CD4-positive, alpha-beta memory T cell (primary cell): ENCODE measurements around the gene TPRG1L. TPM values are rescaled to one million over a fixed set of nuclear protein-coding genes. Genes with fewer than 3 reads are reported as not detected.
A peak's percentile ranks its signal among the peaks of the same experiment; 100 is the strongest.

Experiments
- CTCF ChIA-PET: fragments of 350-600 bp; sonication (Branson Sonifier 250); formaldehyde crosslinking; loops from one replicate; lab custom pipeline; 2021; ENCODE audit warnings: inconsistent platforms; ENCODE audit not compliant: partially characterized antibody; lab: Charles Lee
- POLR2A ChIA-PET: fragments of 350-600 bp; sonication (Branson Sonifier 250); formaldehyde crosslinking; loops from one replicate; lab custom pipeline; 2021; ENCODE audit not compliant: partially characterized antibody; lab: Charles Lee
- DNase-seq, 5 donors: peaks; one replicate each; pipeline versions ENCODE4 v3.0.0 to v3.0.0-alpha.2; 2020 to 2022; ENCODE audit warnings: mixed read lengths in 1 of 5
- H3K27ac ChIP-seq: one replicate; pipeline ENCODE4 v1.7.0; 2013; ENCODE audit warnings: low read depth, low read length
- H3K27me3 ChIP-seq: 2 replicates; pipeline ENCODE4 v1.7.0; 2013; ENCODE audit warnings: mild to moderate bottlenecking, low read length, moderate library complexity; ENCODE audit not compliant: insufficient read depth
- H3K36me3 ChIP-seq: 2 replicates; pipeline ENCODE4 v1.7.0; 2013; ENCODE audit warnings: mild to moderate bottlenecking, low read length, moderate library complexity; ENCODE audit not compliant: insufficient read depth
- H3K4me1 ChIP-seq: 2 replicates; pipeline ENCODE4 v1.7.0; 2013; ENCODE audit warnings: mild to moderate bottlenecking, low read length, moderate library complexity; ENCODE audit not compliant: insufficient read depth
- H3K4me3 ChIP-seq, 2 donors: one replicate each; pipeline ENCODE4 v1.7.0; 2013; ENCODE audit warnings: low read length in 2 of 2, mild to moderate bottlenecking in 1 of 2
- H3K9me3 ChIP-seq, 2 donors: one replicate each; pipeline ENCODE4 v1.7.0; 2013; ENCODE audit warnings: low read length in 2 of 2, control low read depth in 1 of 2; ENCODE audit not compliant: control insufficient read depth in 1 of 2
- H3K27ac Mint-ChIP-seq, 7 donors: one replicate each; pipeline ENCODE4 v1.8.0; 2020 to 2021; ENCODE audit warnings: mixed read lengths in 7 of 7, mild to moderate bottlenecking in 6 of 7, inconsistent platforms in 3 of 7, moderate library complexity in 3 of 7
- H3K27me3 Mint-ChIP-seq, 2 donors: one replicate each; pipeline ENCODE4 v1.8.0; 2020 to 2021; ENCODE audit warnings: mixed read lengths in 2 of 2
- H3K36me3 Mint-ChIP-seq, 2 donors: one replicate each; pipeline ENCODE4 v1.8.0; 2020 to 2021; ENCODE audit warnings: mixed read lengths in 2 of 2, inconsistent platforms in 1 of 2, mild to moderate bottlenecking in 1 of 2
- H3K4me1 Mint-ChIP-seq, 4 donors: one replicate each; pipeline ENCODE4 v1.8.0; 2020 to 2021; ENCODE audit warnings: mixed read lengths in 4 of 4, mild to moderate bottlenecking in 1 of 4
- H3K4me3 Mint-ChIP-seq, 8 donors: one replicate each; pipeline ENCODE4 v1.8.0; 2020 to 2021; ENCODE audit warnings: mixed read lengths in 8 of 8, mild to moderate bottlenecking in 7 of 8, moderate library complexity in 6 of 8, inconsistent platforms in 3 of 8
- H3K9me3 Mint-ChIP-seq, 8 donors: one replicate each; pipeline ENCODE4 v1.8.0; 2020 to 2021; ENCODE audit warnings: mixed read lengths in 8 of 8, mild to moderate bottlenecking in 5 of 8, inconsistent platforms in 3 of 8, moderate library complexity in 1 of 8
- intact Hi-C: fragments of 100-400 bp; cut with micrococcal nuclease; formaldehyde crosslinking; loops from one replicate; pipeline ENCODE4 v1.15.1; 2023
- polyA plus RNA-seq, 2 donors: library from polyadenylated mRNA; unstranded; fragments of 300-500 nt; fragmentation: Illumina TruSeq; gene quantifications; one replicate each; pipeline ENCODE4 v1.2.3, GENCODE V29; 2021
- total RNA-seq, 2 experiments: library from RNA; stranded (reverse); gene quantifications; one replicate each; pipeline ENCODE4 v1.2.3, GENCODE V29; 2021

The TPRG1L gene
- total and polyA plus RNA-seq, 4 experiments from 2014 or later = 41.4 to 59.5 (median 52.2) TPM

DNA sequence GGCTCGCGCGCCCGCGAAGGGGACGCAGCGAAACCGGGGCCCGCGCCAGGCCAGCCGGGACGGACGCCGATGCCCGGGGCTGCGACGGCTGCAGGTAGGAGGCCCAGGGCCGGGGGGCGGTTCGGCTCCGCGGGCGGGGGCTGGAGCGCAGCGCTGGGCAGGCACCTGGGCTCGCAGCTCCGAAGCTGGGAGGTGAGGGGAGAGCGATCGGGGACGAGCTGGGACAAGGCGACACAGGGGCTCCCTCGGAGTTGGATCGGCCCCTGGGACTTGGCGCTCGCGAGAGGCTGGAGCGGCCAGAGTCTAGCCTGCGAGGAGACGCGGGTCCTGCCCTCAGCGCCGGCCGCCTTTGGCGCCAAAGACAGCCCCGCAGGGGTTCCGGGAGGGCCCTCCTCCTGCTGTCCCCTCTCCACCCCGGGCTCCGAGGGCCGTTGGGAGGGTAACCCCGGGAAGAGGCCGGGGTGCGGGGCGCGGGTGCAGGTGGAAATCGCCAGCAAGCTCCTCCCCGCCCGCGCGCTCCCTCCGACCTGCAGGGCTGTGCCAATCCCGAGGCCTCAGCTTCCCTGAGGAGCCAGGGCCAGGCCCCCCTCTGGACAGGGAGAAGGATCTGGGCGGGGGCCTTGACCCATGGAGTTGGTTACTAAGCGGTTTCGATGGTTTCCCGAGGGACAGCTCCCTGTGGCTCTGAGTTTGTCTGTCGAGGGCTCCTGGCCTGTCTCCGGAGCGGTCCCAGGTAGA lies 27.9 kb downstream of the TPRG1L start:
- H3K36me3 Mint-ChIP-seq = peaks cover 0 to 6% of the 10 kb centered on the region in 2 donors
- DNase-seq = peak in 1 of 5 donors; percentile 48
- Histone ChIP-seq H3K9me3 (no peaks in the 10 kb centered on the region), H3K4me3 (no peak overlapping the region), H3K27ac (no peak overlapping the region), H3K36me3 (no peaks in the 10 kb centered on the region), H3K4me1 (peaks cover 40% of the 10 kb centered on the region), H3K27me3 (peaks cover 14% of the 10 kb centered on the region)
- H3K27me3 Mint-ChIP-seq = peaks cover 28 to 34% of the 10 kb centered on the region in 2 donors
- ChIA-PET CTCF (no interaction called here), POLR2A (interaction anchor here (0.7 kb wide), 1 partner anchor 11 kb away, joined by 3 read pairs; no protein-coding TSS in a partner anchor)
- peak overlapping the region in 1 of 8 donors; percentile 36 for H3K4me3 Mint-ChIP-seq
- no peaks in the 10 kb centered on the region for H3K9me3 Mint-ChIP-seq
- no peak overlapping the region for H3K27ac Mint-ChIP-seq
- peaks cover 12 to 39% (median 26%) of the 10 kb centered on the region in 4 donors for H3K4me1 Mint-ChIP-seq
- intact Hi-C loops = no loop called here

DNA sequence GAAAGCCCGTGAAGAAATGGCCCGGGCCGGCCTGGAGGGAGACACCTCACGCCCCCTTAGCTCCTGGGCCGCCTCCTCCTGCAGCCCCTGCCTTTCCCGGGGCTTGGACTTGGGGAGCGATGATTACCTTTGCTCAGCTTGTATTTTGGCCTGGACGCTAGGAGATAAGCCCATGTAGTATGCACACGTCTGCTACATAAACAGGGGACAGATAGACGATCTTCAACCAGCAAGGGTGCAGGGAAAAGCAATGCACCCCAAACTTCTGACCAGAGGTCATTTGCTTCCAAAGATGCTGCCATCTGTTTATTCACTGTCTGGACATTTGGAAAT lies 28.4 kb downstream of the TPRG1L start:
- DNase-seq = no peak
- H3K9me3 Mint-ChIP-seq = no peaks in the 10 kb centered on the region
- H3K4me3 Mint-ChIP-seq = peak overlapping the region in 6 of 8 donors; percentile 1 to 63 (median 48)
- H3K36me3 Mint-ChIP-seq = peaks cover 0 to 2% of the 10 kb centered on the region in 2 donors
- H3K27me3 Mint-ChIP-seq = peaks cover 31 to 34% of the 10 kb centered on the region in 2 donors
- Histone ChIP-seq H3K4me3 (no peak overlapping the region), H3K36me3 (no peaks in the 10 kb centered on the region), H3K9me3 (no peaks in the 10 kb centered on the region), H3K27me3 (peaks cover 14% of the 10 kb centered on the region), H3K27ac (no peak overlapping the region), H3K4me1 (peaks cover 35% of the 10 kb centered on the region)
- CTCF ChIA-PET = no interaction called here
- peaks cover 9 to 34% (median 21%) of the 10 kb centered on the region in 4 donors for H3K4me1 Mint-ChIP-seq
- no peak overlapping the region for H3K27ac Mint-ChIP-seq
- POLR2A ChIA-PET = interaction anchor here (0.7 kb wide), 1 partner anchor 10 kb away, joined by 3 read pairs; no protein-coding TSS in a partner anchor
- intact Hi-C loops = no loop called here

DNA sequence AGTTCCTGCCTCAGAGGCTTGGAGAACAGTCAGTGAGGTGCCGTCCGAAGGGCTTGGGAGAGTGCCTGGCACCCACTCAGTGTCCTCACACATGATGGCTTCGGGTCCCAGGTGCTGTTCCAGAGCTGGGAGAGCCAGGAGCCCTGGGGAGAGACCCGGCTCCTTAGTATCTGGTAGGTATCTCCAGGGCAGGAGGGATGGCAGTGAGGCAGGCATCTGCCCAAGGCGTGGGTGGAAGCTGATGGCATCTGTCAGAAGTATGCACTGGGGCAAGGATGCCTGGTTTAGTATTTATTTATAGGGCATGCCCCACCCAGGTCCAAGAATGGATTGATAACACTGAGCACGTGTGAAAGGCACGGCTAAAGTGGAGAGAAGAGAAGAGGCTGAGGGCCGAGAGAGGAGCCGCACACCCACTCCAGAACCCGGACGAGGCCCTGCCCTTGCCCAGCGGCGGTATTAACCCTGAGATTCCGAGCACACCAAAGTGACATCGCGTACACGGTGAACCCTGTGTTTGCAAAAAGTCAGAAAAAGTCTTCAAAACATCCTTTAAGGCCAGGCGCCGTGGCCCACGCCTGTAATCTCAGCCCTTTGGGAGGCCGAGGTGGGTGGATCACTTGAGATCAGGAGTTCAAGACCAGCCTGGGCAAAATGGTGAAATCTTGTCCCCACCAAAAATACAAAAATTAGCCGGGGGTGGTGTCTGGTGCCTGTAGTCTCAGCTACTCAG lies 29.9 kb downstream of the TPRG1L start:
- CTCF ChIA-PET = no interaction called here
- H3K4me1 Mint-ChIP-seq = peaks cover 2 to 22% (median 11%) of the 10 kb centered on the region in 4 donors
- POLR2A ChIA-PET = no interaction called here
- Histone ChIP-seq H3K27me3 (peaks cover 14% of the 10 kb centered on the region), H3K9me3 (no peaks in the 10 kb centered on the region), H3K4me3 (no peak overlapping the region), H3K36me3 (no peaks in the 10 kb centered on the region), H3K4me1 (peaks cover 21% of the 10 kb centered on the region), H3K27ac (no peak overlapping the region)
- no peak for DNase-seq
- H3K36me3 Mint-ChIP-seq = peaks cover 0 to 2% of the 10 kb centered on the region in 2 donors
- H3K27ac Mint-ChIP-seq = no peak overlapping the region
- no peak overlapping the region for H3K4me3 Mint-ChIP-seq
- no peaks in the 10 kb centered on the region for H3K9me3 Mint-ChIP-seq
- peaks cover 35 to 39% of the 10 kb centered on the region in 2 donors for H3K27me3 Mint-ChIP-seq
- intact Hi-C loops = no loop called here

DNA sequence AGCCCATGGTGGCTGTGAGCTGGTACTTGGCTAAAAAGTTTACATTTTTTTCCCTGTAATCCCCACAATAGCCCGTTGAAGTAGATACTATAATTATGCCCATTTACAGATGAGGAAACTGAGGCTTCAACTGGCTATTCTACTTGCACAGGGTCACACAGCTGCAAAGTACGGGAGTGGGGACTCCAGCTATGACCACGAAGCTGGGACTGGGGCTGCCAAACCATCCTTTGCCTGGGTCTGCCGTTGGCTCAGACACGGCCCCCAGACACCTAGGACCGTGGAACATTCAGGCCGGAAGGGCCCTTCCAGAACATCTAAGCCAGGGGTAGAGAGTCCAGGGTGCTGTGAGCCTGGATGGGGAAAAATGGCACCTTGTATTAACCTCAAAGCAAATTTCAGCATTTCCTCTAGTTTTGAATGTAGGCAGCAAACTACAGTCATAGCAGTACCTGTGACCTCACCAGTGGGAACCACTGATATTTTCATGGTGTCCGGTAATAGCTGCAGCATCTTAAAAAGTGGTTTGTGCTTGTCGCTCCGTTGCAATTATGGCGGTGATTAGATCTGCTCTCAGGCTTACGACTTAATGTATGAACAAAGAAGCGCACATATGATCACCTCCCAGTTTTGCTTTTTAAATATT lies 31.8 kb downstream of the TPRG1L start:
- no peak overlapping the region for H3K4me3 Mint-ChIP-seq
- CTCF ChIA-PET = no interaction called here
- no peak overlapping the region for H3K4me3 ChIP-seq

DNA sequence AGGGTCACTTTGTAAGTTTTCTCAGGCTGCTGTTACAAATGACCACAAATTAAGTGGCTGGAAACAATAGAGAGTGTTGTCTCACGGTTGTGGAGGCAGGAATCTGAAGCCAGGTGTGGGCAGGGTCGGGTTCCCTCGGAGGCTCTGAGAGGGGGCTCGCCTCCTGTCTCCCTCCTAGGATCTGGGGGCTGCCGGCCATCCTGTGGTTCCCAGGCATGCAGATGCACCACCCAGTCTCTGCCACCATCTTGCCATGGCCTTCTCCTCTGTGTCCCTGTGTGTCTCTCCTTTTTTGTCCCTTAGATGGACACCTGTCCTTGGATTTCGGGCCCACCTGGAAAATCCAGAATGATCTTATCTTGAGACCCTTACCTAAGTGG lies 32.3 kb downstream of the TPRG1L start:
- H3K27ac ChIP-seq = no peak overlapping the region
- ChIA-PET CTCF (no interaction called here), POLR2A (no interaction called here)
- intact Hi-C loops = no loop called here
- Mint-ChIP-seq H3K4me1 (peaks cover 0 to 6% (median under 1%) of the 10 kb centered on the region in 4 donors), H3K36me3 (no peaks in the 10 kb centered on the region), H3K27me3 (peaks cover 30 to 33% of the 10 kb centered on the region in 2 donors), H3K4me3 (peak overlapping the region in 1 of 8 donors; percentile 4), H3K9me3 (no peaks in the 10 kb centered on the region), H3K27ac (no peak overlapping the region)
- DNase-seq = no peak
- no peaks in the 10 kb centered on the region for H3K9me3 ChIP-seq
- no peak overlapping the region for H3K4me3 ChIP-seq
- H3K27me3 ChIP-seq = peaks cover 3% of the 10 kb centered on the region
- H3K36me3 ChIP-seq = no peaks in the 10 kb centered on the region
- H3K4me1 ChIP-seq = no peaks in the 10 kb centered on the region

More for the DNA sequence above, 31.8 kb downstream of the TPRG1L start:
- Mint-ChIP-seq H3K4me1 (peaks cover 0 to 6% (median under 1%) of the 10 kb centered on the region in 4 donors), H3K9me3 (no peaks in the 10 kb centered on the region), H3K27ac (no peak overlapping the region), H3K36me3 (no peaks in the 10 kb centered on the region), H3K27me3 (peaks cover 30 to 33% of the 10 kb centered on the region in 2 donors)
- intact Hi-C loops = no loop called here
- no peak overlapping the region for H3K27ac ChIP-seq
- H3K9me3 ChIP-seq = no peaks in the 10 kb centered on the region
- no peak for DNase-seq
- H3K4me1 ChIP-seq = peaks cover 3% of the 10 kb centered on the region
- no peaks in the 10 kb centered on the region for H3K36me3 ChIP-seq
- POLR2A ChIA-PET = no interaction called here
- H3K27me3 ChIP-seq = peaks cover 3% of the 10 kb centered on the region

DNA sequence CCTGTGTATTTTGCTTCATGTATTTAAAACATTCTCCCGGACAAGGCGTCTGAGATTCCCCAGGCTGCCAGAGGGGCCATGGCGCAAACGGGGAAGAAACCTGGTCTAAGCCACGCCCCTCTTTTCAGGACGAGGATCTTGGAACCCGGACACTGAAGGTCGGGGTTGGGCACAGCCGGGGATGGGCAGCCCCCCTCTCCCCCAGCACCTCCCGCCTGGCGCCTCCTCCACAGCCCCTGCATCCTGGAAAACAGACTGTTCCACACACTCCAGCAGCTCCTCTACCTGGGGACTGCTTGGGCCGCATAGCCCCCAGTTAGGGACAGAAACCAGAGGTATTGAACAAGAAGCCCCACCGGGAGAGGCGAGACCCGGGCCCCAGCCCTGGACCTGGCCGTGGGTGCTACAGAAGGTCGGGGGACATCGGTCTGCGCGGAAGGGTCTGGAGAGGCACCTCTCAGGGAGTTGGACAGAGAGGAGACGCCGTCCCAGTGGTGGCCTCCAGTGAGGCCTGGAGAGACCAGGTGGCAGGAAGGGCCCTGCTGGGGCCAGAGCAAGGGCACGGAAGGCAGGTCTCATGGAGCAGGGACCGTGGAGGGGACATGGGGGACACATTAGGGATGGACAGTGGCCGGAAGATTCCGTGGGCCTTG lies 32.9 kb downstream of the TPRG1L start:
- Mint-ChIP-seq H3K9me3 (no peaks in the 10 kb centered on the region), H3K27ac (no peak overlapping the region), H3K27me3 (peaks cover 32 to 33% of the 10 kb centered on the region in 2 donors), H3K4me1 (peaks cover 0 to 6% (median under 1%) of the 10 kb centered on the region in 4 donors), H3K4me3 (no peak overlapping the region), H3K36me3 (no peaks in the 10 kb centered on the region)
- Histone ChIP-seq H3K9me3 (no peaks in the 10 kb centered on the region), H3K27ac (no peak overlapping the region), H3K27me3 (peaks cover 3% of the 10 kb centered on the region), H3K4me1 (no peaks in the 10 kb centered on the region), H3K36me3 (no peaks in the 10 kb centered on the region), H3K4me3 (no peak overlapping the region)
- ChIA-PET CTCF (no interaction called here), POLR2A (no interaction called here)
- no peak for DNase-seq
- intact Hi-C loops = no loop called here
